SK-N-SH treated with all-trans-retinoic acid at 6 μM for 48 hours (cell line): ENCODE results near the gene NKX2-2.

Experiments
- CSDC2 ChIP-seq: fragments of 250-450 bp; sonication (Bioruptor Pico); IDR thresholded peaks from 2 replicates; pipeline ENCODE4 v1.5.0; 2020; ENCODE audit warnings: mild to moderate bottlenecking, moderate library complexity
- CSRNP3 ChIP-seq: fragments of 250-450 bp; sonication (Bioruptor Pico); IDR thresholded peaks from 2 replicates; pipeline ENCODE4 v1.5.1; 2021; ENCODE audit warnings: mild to moderate bottlenecking, moderate library complexity
- ISL1 ChIP-seq: fragments of 250-450 bp; sonication (Bioruptor Pico); IDR thresholded peaks from 2 replicates; pipeline ENCODE4 v2.1.2; 2022; ENCODE audit warnings: mild to moderate bottlenecking, moderate library complexity
- RARB ChIP-seq: fragments of 250-450 bp; sonication (Bioruptor Pico); IDR thresholded peaks from 2 replicates; pipeline ENCODE4 v1.8.0; 2021; ENCODE audit warnings: mild to moderate bottlenecking, moderate library complexity
- ZC3H10 ChIP-seq: fragments of 250-450 bp; sonication (Bioruptor Pico); IDR thresholded peaks from 2 replicates; pipeline ENCODE4 v1.5.1; 2021; ENCODE audit warnings: mild to moderate bottlenecking, moderate library complexity
- ZFP3 ChIP-seq: fragments of 250-450 bp; sonication (Bioruptor Pico); IDR thresholded peaks from 2 replicates; pipeline ENCODE4 v1.5.0; 2020; ENCODE audit warnings: mild to moderate bottlenecking, moderate library complexity
- ZNF8 ChIP-seq: fragments of 450-650 bp; formaldehyde crosslinking; IDR thresholded peaks from 2 replicates; pipeline ENCODE4 v1.5.0; 2020; ENCODE audit warnings: mild to moderate bottlenecking, moderate library complexity
- TF ChIP-seq, protein P1 (sequence below): fragments of 250-450 bp; sonication (Bioruptor Pico); IDR thresholded peaks from 2 replicates; pipeline ENCODE4 v1.8.0; 2020; ENCODE audit warnings: mild to moderate bottlenecking, moderate library complexity, borderline replicate concordance

GRCh38 chr20:21562656-21563055, 48.8 kb upstream of the NKX2-2 start:
- TF ChIP-seq ZFP3 (CRISPR knock-in tag), result no peak
- no peak for TF ChIP-seq ZNF8 (CRISPR knock-in tag)
- TF ChIP-seq, protein P1, sequence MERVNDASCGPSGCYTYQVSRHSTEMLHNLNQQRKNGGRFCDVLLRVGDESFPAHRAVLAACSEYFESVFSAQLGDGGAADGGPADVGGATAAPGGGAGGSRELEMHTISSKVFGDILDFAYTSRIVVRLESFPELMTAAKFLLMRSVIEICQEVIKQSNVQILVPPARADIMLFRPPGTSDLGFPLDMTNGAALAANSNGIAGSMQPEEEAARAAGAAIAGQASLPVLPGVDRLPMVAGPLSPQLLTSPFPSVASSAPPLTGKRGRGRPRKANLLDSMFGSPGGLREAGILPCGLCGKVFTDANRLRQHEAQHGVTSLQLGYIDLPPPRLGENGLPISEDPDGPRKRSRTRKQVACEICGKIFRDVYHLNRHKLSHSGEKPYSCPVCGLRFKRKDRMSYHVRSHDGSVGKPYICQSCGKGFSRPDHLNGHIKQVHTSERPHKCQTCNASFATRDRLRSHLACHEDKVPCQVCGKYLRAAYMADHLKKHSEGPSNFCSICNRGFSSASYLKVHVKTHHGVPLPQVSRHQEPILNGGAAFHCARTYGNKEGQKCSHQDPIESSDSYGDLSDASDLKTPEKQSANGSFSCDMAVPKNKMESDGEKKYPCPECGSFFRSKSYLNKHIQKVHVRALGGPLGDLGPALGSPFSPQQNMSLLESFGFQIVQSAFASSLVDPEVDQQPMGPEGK (CRISPR knock-in tag), result no peak
- TF ChIP-seq RARB (CRISPR knock-in tag), result no peak
- TF ChIP-seq CSDC2 (CRISPR knock-in tag), result no peak
- no peak for TF ChIP-seq CSRNP3 (CRISPR knock-in tag)
- no peak for TF ChIP-seq ZC3H10
- no peak for TF ChIP-seq ISL1 (CRISPR knock-in tag)
